Stimulated activated CD4-positive, alpha-beta T cell treated with anti-CD3 and anti-CD28 coated beads, TNF-alpha, amount 100 ng/mL, for 24 hours (primary cell): ENCODE measurements around the gene LGALS3.

Experiments
- DNase-seq, 3 experiments: peaks; one replicate each; pipeline ENCODE4 v3.0.0-alpha.2; 2020; ENCODE audit warnings: low read depth in 3 of 3

LGALS3 gene

GRCh38 chr14:55191203-55192053, 62.4 kb downstream of the LGALS3 start, which contains the start of gene DLGAP5:
TSS of gene DLGAP5 (minus strand) at chr14:55191585. CDS start at chr14:55189179, 2,406 bp downstream.
- DNase-seq, result peak; percentile 83 to 92 (median 84)

GRCh38 chr14:55192054-55192621, 63.1 kb downstream of the LGALS3 start:
- no peak for DNase-seq

- no peak for DNase-seq
Measured at GRCh38 chr14:55194656-55195355, 65.8 kb downstream of the LGALS3 start.
